Measurements from ENCODE around the gene NYNRIN. TPM values are rescaled to one million over a fixed set of nuclear protein-coding genes. Genes with fewer than 3 reads are reported as not detected.
A peak's percentile ranks its signal among the peaks of the same experiment; 100 is the strongest.

The NYNRIN gene
- total RNA-seq, 4 donors from 2014 or later, result 6.9 to 19.9 (median 11.5) TPM

DNA sequence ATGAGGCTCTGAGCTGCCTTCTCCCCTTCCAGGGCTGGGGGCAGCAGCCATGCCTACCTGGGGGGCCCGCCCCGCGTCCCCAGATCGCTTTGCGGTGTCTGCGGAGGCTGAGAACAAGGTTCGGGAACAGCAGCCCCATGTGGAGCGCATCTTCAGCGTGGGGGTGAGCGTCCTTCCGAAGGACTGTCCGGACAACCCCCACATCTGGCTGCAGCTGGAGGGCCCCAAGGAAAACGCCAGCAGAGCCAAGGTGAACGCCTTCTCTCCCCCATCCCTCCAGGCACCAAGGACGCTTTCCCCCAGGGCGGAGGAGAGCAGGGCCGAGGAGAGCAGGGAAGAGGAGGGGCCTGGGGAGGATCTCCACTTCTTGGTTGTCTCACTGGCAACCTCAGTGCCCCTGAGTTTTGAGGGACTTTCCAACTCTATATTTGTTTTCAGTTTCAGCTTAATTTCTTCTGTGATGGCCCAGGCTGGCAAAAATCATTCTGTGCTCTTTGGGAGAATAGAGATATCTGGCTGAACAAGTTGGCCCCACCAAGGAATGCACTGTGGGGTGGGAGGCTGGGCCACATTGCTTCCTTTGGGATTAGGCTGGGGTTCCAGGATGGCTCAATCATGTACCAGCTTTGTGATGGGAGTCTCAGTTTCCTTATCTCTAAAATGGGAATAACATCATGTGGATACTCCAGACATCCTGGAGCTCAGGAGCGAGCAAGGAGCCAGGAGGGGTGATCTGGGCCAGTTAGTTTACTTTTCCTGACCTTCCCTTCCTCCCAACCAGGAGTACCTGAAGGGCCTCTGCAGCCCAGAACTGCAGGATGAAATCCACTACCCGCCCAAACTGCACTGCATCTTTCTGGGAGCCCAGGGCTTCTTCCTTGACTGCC, 32.1 kb downstream of the NYNRIN start:
- peaks cover 0 to 46% of the 10 kb centered on the region in 2 donors for H3K36me3 ChIP-seq
- TF ChIP-seq POLR2AphosphoS5 (IDR thresholded peaks at IDR 0.05), result no peak
- TF ChIP-seq POLR2A (IDR thresholded peaks at IDR 0.05), result peak; percentile 12
- TF ChIP-seq CTCF (IDR thresholded peaks at IDR 0.05), result no peak
- no peaks in the 10 kb centered on the region for H3K9me3 ChIP-seq
- H3K27ac ChIP-seq, result peak overlapping the region; percentile 88 to 99 (median 95)
- peak overlapping the region; percentile 61 to 81 for H3K4me3 ChIP-seq
- no peaks in the 10 kb centered on the region for H3K27me3 ChIP-seq
- H3K4me1 ChIP-seq, result peaks cover 4 to 50% (median 18%) of the 10 kb centered on the region in 3 donors
- no CpG with 5 or more reads among the region's 19 CpGs for WGBS, 2 donors (ENCODE audit: low coverage in 1 of 2)
- ATAC-seq, result no peak

- WGBS, 2 donors (ENCODE audit: low coverage in 1 of 2), result 29 to 73% methylated on average over 2 of the region's 15 CpGs
- Histone ChIP-seq H3K27me3 (no peaks in the 10 kb centered on the region), H3K27ac (peak overlapping the region; percentile 88 to 99 (median 95)), H3K4me1 (peaks cover 4 to 57% (median 18%) of the 10 kb centered on the region in 3 donors), H3K4me3 (peak overlapping the region in 1 of 2 donors; percentile 81), H3K9me3 (no peaks in the 10 kb centered on the region), H3K36me3 (peaks cover 0 to 52% of the 10 kb centered on the region in 2 donors)
- TF ChIP-seq CTCF (IDR thresholded peaks at IDR 0.05) (peak in 3 of 4 experiments; percentile 78 to 92 (median 83)), EP300 (IDR thresholded peaks at IDR 0.05) (no peak), POLR2A (IDR thresholded peaks at IDR 0.05) (peak in 1 of 2 donors; percentile 3), POLR2AphosphoS5 (IDR thresholded peaks at IDR 0.05) (peak; percentile 56)
- ATAC-seq, result peak; percentile 60
These were observed 32.9 kb downstream of the NYNRIN start for GRCh38 chr14:24431569-24432258.

DNA sequence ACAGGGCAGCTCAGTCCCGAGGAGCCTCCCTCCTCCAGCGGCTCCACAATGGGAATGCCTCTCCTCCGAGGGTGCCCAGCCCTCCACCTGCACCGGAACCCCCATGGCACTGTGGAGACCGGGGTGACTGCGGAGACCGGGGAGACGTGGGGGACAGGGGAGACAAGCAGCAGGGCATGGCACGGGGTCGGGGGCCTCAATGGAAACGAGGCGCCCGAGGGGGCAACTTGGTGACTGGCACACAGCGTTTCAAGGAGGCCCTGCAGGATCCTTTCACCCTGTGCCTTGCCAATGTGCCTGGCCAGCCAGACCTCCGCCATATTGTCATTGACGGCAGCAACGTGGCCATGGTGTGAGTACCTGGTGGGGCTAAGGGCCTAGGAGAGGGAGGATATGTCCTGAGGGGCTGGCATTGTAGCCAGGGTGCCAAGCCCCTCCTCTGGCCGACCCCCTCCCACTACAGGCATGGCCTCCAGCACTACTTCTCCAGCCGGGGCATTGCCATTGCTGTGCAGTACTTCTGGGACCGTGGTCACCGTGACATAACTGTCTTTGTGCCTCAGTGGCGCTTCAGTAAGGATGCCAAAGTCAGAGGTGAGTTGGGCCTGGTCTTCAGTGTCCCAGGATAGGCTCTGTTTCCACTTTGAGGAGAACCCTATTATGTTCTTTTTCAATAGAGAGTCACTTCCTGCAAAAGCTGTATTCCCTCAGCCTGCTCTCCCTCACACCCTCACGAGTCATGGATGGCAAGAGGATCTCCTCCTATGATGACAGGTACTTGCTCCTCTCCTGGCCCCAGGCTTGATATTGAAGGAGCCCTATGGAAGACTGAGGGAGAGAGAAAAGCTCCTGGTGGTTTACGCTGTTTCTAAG, 33.7 kb downstream of the NYNRIN start:
- WGBS, 2 donors (ENCODE audit: low coverage in 1 of 2), result 40 to 79% methylated on average over 1 to 6 of the region's 24 CpGs
- Histone ChIP-seq H3K4me1 (peaks cover 4 to 65% (median 24%) of the 10 kb centered on the region in 3 donors), H3K4me3 (peak overlapping the region in 1 of 2 donors; percentile 81), H3K27me3 (no peaks in the 10 kb centered on the region), H3K9me3 (no peaks in the 10 kb centered on the region), H3K27ac (peak overlapping the region in 3 of 4 donors; percentile 94 to 99 (median 96)), H3K36me3 (peaks cover 0 to 59% of the 10 kb centered on the region in 2 donors)
- ATAC-seq, result no peak
- no peak for TF ChIP-seq CTCF (IDR thresholded peaks at IDR 0.05)
- no peak for TF ChIP-seq POLR2AphosphoS5 (IDR thresholded peaks at IDR 0.05)
- peak in 1 of 2 donors; percentile 8 for TF ChIP-seq POLR2A (IDR thresholded peaks at IDR 0.05)

- H3K9me3 ChIP-seq, result no peaks in the 10 kb centered on the region
- no peaks in the 10 kb centered on the region for H3K27me3 ChIP-seq
- TF ChIP-seq EP300 (IDR thresholded peaks at IDR 0.05) (no peak), POLR2AphosphoS5 (IDR thresholded peaks at IDR 0.05) (no peak), CTCF (IDR thresholded peaks at IDR 0.05) (no peak), POLR2A (IDR thresholded peaks at IDR 0.05) (no peak)
- H3K4me1 ChIP-seq, result peaks cover 4 to 70% (median 23%) of the 10 kb centered on the region in 3 donors
- ATAC-seq, result no peak
- H3K4me3 ChIP-seq, result no peak overlapping the region
- H3K27ac ChIP-seq, result no peak overlapping the region
- 64 to 76% methylated on average over 7 of the region's 7 CpGs for WGBS, 2 donors (ENCODE audit: low coverage in 1 of 2)
- H3K36me3 ChIP-seq, result peaks cover 0 to 74% of the 10 kb centered on the region in 2 donors
These were observed 35.2 kb downstream of the NYNRIN start for GRCh38 chr14:24434036-24434435.
